ENCODE data around the gene VANGL1.

DNA sequence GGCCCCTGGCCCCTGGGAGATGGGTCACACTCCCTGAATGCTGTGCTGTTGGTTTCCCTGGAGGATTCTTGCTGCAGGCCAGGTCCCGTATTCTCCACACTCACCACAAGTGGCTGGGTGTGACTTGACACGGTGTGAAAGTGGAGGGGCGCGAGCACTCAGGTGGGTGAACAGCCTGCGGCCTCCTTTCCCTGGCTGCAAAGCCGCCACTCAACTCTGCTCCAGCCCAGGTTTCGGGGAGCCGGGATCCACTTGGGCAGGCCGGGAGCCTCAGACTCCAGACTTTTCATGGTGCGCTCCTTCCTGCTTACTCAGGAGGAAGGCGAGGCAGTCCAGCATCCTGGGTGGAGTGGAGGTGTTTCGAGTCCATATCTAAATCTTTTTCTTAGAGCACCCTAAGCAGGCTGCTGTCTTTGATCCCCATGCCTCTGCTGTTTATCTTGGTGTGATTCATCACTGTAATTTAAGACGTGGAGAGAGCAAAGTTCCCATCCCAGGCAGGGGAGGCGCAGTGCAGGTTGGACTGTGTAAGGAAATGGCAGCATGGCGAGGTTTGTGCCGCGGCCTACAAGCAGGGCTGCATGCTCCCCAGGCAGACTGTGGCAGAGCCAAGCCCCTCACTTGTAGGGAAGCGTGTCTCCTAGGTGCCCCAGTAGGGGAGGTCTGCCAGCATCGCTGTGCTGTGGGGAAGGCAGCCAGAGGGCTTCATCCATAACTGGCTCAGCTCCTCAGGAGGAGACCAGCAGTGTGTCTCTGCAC lies 29.6 kb downstream of the VANGL1 start:
- TF ChIP-seq, protein P1, sequence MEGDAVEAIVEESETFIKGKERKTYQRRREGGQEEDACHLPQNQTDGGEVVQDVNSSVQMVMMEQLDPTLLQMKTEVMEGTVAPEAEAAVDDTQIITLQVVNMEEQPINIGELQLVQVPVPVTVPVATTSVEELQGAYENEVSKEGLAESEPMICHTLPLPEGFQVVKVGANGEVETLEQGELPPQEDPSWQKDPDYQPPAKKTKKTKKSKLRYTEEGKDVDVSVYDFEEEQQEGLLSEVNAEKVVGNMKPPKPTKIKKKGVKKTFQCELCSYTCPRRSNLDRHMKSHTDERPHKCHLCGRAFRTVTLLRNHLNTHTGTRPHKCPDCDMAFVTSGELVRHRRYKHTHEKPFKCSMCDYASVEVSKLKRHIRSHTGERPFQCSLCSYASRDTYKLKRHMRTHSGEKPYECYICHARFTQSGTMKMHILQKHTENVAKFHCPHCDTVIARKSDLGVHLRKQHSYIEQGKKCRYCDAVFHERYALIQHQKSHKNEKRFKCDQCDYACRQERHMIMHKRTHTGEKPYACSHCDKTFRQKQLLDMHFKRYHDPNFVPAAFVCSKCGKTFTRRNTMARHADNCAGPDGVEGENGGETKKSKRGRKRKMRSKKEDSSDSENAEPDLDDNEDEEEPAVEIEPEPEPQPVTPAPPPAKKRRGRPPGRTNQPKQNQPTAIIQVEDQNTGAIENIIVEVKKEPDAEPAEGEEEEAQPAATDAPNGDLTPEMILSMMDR (IDR thresholded peaks at IDR 0.05), result no peak
- TF ChIP-seq POLR2A (IDR thresholded peaks at IDR 0.05), result no peak

Measured in prostate gland (tissue), 2 donors.